GM06990 (cell line): ENCODE measurements around the gene PIGS.

Experiments
- DNase-seq: peaks from one replicate; pipeline ENCODE4 v3.0.0-alpha.2; 2011; ENCODE audit not compliant: insufficient read length; ENCODE audit errors: extremely low read depth
- H3K27me3 ChIP-seq: replicated peaks from 2 replicates; pipeline ENCODE4 v1.6.0; 2011; ENCODE audit warnings: low read length; ENCODE audit not compliant: control insufficient read depth, insufficient read depth
- H3K36me3 ChIP-seq: 2 replicates; pipeline ENCODE4 v1.5.1; 2011; ENCODE audit warnings: low read length; ENCODE audit not compliant: control insufficient read depth, insufficient read depth
- H3K4me3 ChIP-seq: replicated peaks from 2 replicates; pipeline ENCODE4 v1.5.1; 2011; ENCODE audit warnings: low read depth, mild to moderate bottlenecking, control low read depth, low read length
- CTCF ChIP-seq: IDR thresholded peaks from 2 replicates; pipeline ENCODE4 v1.5.1; 2011; ENCODE audit warnings: low read length, control low read depth, mild to moderate bottlenecking, inconsistent platforms; ENCODE audit not compliant: insufficient read depth, poor library complexity, severe bottlenecking

The PIGS gene

GRCh38 chr17:28570716-28571360, 486 bp downstream of the PIGS start:
- DNase-seq: peak; percentile 67

GRCh38 chr17:28569446-28569845, 1.9 kb downstream of the PIGS start:
- no peak for DNase-seq

More at GRCh38 chr17:28570716-28571360, 486 bp downstream of the PIGS start:
- H3K27me3 ChIP-seq: no peaks in the 10 kb centered on the region
- TF ChIP-seq CTCF: no peak
- peak overlapping the region; percentile 96 for H3K4me3 ChIP-seq
- H3K36me3 ChIP-seq: peaks cover 7% of the 10 kb centered on the region

GRCh38 chr17:28567604-28568003, 3.7 kb downstream of the PIGS start:
- H3K4me3 ChIP-seq: peak overlapping the region; percentile 37
- TF ChIP-seq CTCF: no peak
- peaks cover 8% of the 10 kb centered on the region for H3K36me3 ChIP-seq

More at GRCh38 chr17:28569446-28569845, 1.9 kb downstream of the PIGS start:
- Histone ChIP-seq H3K4me3 (peak overlapping the region; percentile 96), H3K36me3 (peaks cover 4% of the 10 kb centered on the region), H3K27me3 (no peaks in the 10 kb centered on the region)
- TF ChIP-seq CTCF: no peak

GRCh38 chr17:28563475-28563874, 7.8 kb downstream of the PIGS start:
- H3K36me3 ChIP-seq: peaks cover 18% of the 10 kb centered on the region
- no peak for TF ChIP-seq CTCF
- no peak for DNase-seq

More at GRCh38 chr17:28567604-28568003, 3.7 kb downstream of the PIGS start:
- DNase-seq: peak; percentile 53
- no peaks in the 10 kb centered on the region for H3K27me3 ChIP-seq

GRCh38 chr17:28555022-28555421, 16.3 kb downstream of the PIGS start:
- H3K36me3 ChIP-seq: peaks cover 37% of the 10 kb centered on the region
- H3K4me3 ChIP-seq: no peak overlapping the region
- no peaks in the 10 kb centered on the region for H3K27me3 ChIP-seq
- no peak for DNase-seq
- no peak for TF ChIP-seq CTCF

More at GRCh38 chr17:28563475-28563874, 7.8 kb downstream of the PIGS start:
- Histone ChIP-seq H3K4me3 (no peak overlapping the region), H3K27me3 (no peaks in the 10 kb centered on the region)
